Activated T-helper 17 cell treated with anti-CD3 and anti-CD28 coated beads, Interleukin-2, amount 50 U/mL, for 72 hours (primary cell): ENCODE data around the gene TMED4. TPM values are rescaled to one million over a fixed set of nuclear protein-coding genes. Genes with fewer than 3 reads are reported as not detected.
A peak's percentile ranks its signal among the peaks of the same experiment; 100 is the strongest.
"Not testable (repeated sequence)": the region's sequence is repeated elsewhere in the genome, so short reads cannot be mapped to it uniquely, and the experiment has no call there.

ENCODE experiments used
- ATAC-seq: fragments of 150-1000 bp; cut with Tn5 transposase; replicated peaks from 2 replicates; pipeline ENCODE4 v1.10.0; 2021; ENCODE audit warnings: mild to moderate bottlenecking, moderate library complexity
- H3K27ac Mint-ChIP-seq: one replicate; pipeline ENCODE4 v1.8.0; 2022; ENCODE audit warnings: mixed read lengths
- H3K27me3 Mint-ChIP-seq: one replicate; pipeline ENCODE4 v1.8.0; 2022; ENCODE audit warnings: mixed read lengths
- H3K36me3 Mint-ChIP-seq: one replicate; pipeline ENCODE4 v1.8.0; 2022; ENCODE audit warnings: low read depth, mild to moderate bottlenecking, mixed read lengths
- H3K4me1 Mint-ChIP-seq: one replicate; pipeline ENCODE4 v1.8.0; 2022; ENCODE audit warnings: mixed read lengths
- H3K4me3 Mint-ChIP-seq: one replicate; pipeline ENCODE4 v1.8.0; 2022; ENCODE audit warnings: mild to moderate bottlenecking, mixed read lengths
- H3K9me3 Mint-ChIP-seq: one replicate; pipeline ENCODE4 v1.8.0; 2022; ENCODE audit warnings: mixed read lengths
- total RNA-seq, 2 donors: library from RNA; stranded (reverse); gene quantifications; one replicate each; pipeline ENCODE4 v1.2.3, GENCODE V29; 2022

The TMED4 gene
- total RNA-seq, 2 donors from 2014 or later: 78.2 to 103 TPM

GRCh38 chr7:44617225-44617890 is 35.3 kb upstream of the TMED4 start:
- Mint-ChIP-seq H3K27ac (peak overlapping the region; percentile 95), H3K27me3 (no peaks in the 10 kb centered on the region), H3K9me3 (no peaks in the 10 kb centered on the region), H3K4me3 (peak overlapping the region; percentile 75), H3K36me3 (peaks cover 37% of the 10 kb centered on the region), H3K4me1 (peaks cover 56% of the 10 kb centered on the region)
- peak; percentile 87 for ATAC-seq

DNA sequence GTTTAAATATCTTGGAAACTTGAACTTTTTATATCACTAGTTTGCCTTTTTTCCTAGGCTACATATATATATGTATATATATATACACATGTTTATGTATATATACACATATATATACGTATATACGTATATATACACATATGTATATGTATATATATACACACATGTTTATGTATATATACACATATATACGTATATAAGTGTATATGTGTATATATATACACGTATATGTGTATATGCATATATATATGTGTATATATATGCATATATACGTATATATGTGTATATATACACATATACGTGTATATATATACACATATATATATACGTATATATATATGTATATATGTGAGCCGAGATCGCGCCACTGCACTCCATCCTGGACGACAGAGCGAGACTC is 34.5 kb upstream of the TMED4 start:
- peaks cover 64% of the 10 kb centered on the region for H3K4me1 Mint-ChIP-seq
- H3K36me3 Mint-ChIP-seq: peaks cover 42% of the 10 kb centered on the region
- no peak overlapping the region for H3K27ac Mint-ChIP-seq
- ATAC-seq: no peak
- no peaks in the 10 kb centered on the region for H3K9me3 Mint-ChIP-seq
- H3K4me3 Mint-ChIP-seq: peak overlapping the region; percentile 75
- H3K27me3 Mint-ChIP-seq: no peaks in the 10 kb centered on the region

GRCh38 chr7:44615793-44616192 is 33.8 kb upstream of the TMED4 start:
- H3K27me3 Mint-ChIP-seq: no peaks in the 10 kb centered on the region
- H3K4me3 Mint-ChIP-seq: peak overlapping the region; percentile 19
- no peak overlapping the region for H3K27ac Mint-ChIP-seq
- no peak for ATAC-seq
- peaks cover 42% of the 10 kb centered on the region for H3K36me3 Mint-ChIP-seq
- H3K9me3 Mint-ChIP-seq: no peaks in the 10 kb centered on the region
- H3K4me1 Mint-ChIP-seq: peaks cover 59% of the 10 kb centered on the region

- peak overlapping the region; percentile 57 for H3K4me3 Mint-ChIP-seq
Measured at GRCh38 chr7:44615149-44615611, 33.1 kb upstream of the TMED4 start.

GRCh38 chr7:44609829-44610228 is 27.8 kb upstream of the TMED4 start:
- Mint-ChIP-seq H3K9me3 (no peaks in the 10 kb centered on the region), H3K4me3 (peak overlapping the region; percentile 90), H3K4me1 (peaks cover 30% of the 10 kb centered on the region), H3K27ac (peak overlapping the region; percentile 55), H3K27me3 (no peaks in the 10 kb centered on the region), H3K36me3 (peaks cover 35% of the 10 kb centered on the region)
- ATAC-seq: no peak

More at GRCh38 chr7:44615149-44615611, 33.1 kb upstream of the TMED4 start:
- no peak for ATAC-seq
- Mint-ChIP-seq H3K27me3 (no peaks in the 10 kb centered on the region), H3K27ac (peak overlapping the region; percentile 75), H3K36me3 (peaks cover 38% of the 10 kb centered on the region), H3K9me3 (no peaks in the 10 kb centered on the region), H3K4me1 (peaks cover 59% of the 10 kb centered on the region)

DNA sequence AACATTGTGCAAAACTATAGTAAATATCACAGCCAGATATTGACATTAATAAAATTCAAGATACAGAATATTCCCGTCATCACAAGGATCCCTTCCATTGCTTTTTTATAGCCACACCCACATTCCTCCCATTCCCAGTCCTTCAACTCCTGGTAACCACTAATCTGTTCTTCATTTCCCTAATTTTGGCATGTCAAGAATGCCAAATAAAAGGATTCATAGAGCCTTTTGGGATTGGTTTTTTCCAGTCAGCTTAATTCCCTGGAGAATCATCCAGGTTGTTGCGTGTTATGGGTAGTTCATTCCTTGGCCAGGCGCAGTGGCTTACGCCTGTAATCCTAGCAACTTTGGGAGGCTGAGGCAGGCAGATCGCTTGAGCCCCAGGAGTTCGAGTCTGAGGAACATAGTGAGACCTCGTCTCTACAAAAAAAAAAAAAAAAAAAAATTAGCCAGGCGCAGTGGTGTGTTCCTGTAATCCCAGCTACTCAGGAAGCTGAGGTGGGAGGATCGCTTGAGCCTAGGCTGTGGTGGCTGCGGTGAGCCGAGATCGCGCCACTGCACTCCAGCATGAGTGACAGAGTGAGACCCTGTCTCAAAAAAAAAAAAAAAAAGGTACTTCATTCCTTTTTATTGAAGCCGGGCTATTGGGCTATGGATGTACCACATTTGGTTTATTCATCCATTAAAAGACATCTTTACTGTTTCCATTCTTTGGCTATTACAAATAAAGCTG is 27.1 kb upstream of the TMED4 start:
- no peaks in the 10 kb centered on the region for H3K9me3 Mint-ChIP-seq
- H3K27ac Mint-ChIP-seq: peak overlapping the region; percentile 30
- H3K27me3 Mint-ChIP-seq: no peaks in the 10 kb centered on the region
- H3K36me3 Mint-ChIP-seq: peaks cover 29% of the 10 kb centered on the region
- H3K4me3 Mint-ChIP-seq: peak overlapping the region; percentile 90
- ATAC-seq: no peak
- H3K4me1 Mint-ChIP-seq: peaks cover 22% of the 10 kb centered on the region

DNA sequence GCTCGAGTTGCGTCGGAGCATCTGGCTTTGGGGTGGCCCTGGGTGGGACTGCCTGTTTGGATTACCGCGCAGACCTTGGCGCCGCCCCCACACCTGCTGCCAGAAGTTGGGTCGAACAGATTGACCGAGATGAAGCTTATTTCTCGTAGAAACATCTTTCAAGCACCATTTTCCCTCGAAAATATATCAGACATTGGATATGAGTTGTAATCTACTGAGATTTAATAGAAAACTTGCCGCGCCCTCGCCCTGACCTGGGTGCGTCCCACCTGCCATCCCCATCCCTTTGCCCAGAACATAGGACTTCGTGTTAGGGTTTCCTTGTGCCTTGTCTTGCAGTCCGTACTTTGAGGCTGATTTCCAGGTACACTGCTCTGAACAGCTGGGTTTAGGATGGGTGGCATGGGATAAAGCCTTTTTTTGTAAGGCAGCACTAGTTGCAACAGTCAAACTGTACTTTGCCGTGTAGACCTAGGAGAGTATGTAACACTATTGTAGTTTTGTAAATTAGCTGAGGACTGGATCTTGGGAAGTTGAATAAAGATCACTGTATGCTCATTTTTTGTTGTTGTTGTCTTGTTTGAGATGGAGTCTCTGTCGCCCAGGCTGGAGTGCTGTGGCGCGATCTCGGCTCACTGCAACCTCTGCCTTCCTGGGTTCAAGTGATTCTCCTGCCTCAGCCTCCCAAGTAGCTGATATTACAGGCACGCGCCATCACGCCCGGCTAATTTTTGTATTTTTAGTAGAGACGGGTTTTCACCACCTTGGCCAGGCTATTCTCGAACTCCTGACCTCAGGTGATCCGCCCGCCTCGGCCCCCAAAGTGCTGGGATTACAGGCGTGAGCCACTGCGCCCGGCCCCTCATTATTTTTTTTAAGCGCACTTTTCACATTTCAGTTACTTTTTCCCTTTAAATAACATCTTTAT is 25.4 kb upstream of the TMED4 start:
- peaks cover 22% of the 10 kb centered on the region for H3K4me1 Mint-ChIP-seq
- H3K36me3 Mint-ChIP-seq: peaks cover 27% of the 10 kb centered on the region
- H3K27ac Mint-ChIP-seq: peak overlapping the region; percentile 97
- no peak for ATAC-seq
- H3K9me3 Mint-ChIP-seq: no peaks in the 10 kb centered on the region
- no peaks in the 10 kb centered on the region for H3K27me3 Mint-ChIP-seq
- peak overlapping the region; percentile 90 for H3K4me3 Mint-ChIP-seq

GRCh38 chr7:44606341-44607140 is 24.5 kb upstream of the TMED4 start, which contains the start of gene OGDH:
OGDH (plus strand) TSS chr7:44606627; CDS start chr7:44624344, 17,717 bp downstream.
- Mint-ChIP-seq H3K27me3 (no peaks in the 10 kb centered on the region), H3K27ac (peak within 1 kb of the TSS; percentile 97), H3K4me1 (peaks cover 14% of the 10 kb centered on the region), H3K9me3 (no peaks in the 10 kb centered on the region), H3K4me3 (peak within 1 kb of the TSS; percentile 90), H3K36me3 (peaks cover 23% of the 10 kb centered on the region)
- ATAC-seq: peak; percentile 97

DNA sequence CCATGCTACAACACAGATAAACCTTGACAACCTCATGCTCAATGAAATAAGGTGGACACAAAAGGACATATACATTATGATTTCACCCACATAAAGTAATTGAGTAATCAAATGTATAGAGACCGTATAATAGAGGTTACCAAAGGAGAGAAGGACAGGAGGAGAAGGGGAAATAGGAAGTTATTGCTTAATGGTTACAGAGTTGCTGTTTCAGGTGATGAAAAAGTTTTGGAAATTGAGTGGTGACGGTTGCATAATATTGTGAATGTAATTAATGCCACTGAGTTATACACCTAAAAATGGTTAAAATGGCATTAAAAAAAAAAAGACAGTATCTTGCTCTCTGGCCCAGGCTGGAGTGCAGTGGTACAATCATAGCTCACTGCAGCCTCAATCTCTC is 22.9 kb upstream of the TMED4 start:
- no peak for ATAC-seq
- Mint-ChIP-seq H3K27me3 (no peaks in the 10 kb centered on the region), H3K4me1 (peaks cover 11% of the 10 kb centered on the region), H3K36me3 (peaks cover 23% of the 10 kb centered on the region), H3K27ac (no peak overlapping the region), H3K9me3 (no peaks in the 10 kb centered on the region), H3K4me3 (peak overlapping the region; percentile 90)

DNA sequence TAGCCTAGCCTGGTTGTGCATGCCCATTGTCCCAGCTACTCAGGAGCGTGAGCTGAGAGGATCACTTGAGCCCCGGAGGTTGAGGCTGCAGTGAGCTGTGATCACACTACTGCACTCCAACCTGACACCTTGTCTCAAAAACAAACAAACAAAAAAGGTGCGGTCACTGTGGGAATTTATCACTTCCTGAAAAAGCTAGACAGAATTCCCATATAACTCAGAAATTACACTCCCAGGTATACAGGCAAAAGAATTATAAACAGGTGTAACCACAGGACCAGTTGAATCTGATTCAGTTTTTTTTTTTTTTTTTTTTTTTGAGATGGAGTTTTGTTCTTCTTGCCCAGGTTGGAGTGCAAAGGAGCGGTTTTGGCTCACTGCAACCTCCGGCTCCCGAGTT is 21.2 kb upstream of the TMED4 start:
- peaks cover 4% of the 10 kb centered on the region for H3K4me1 Mint-ChIP-seq
- no peaks in the 10 kb centered on the region for H3K9me3 Mint-ChIP-seq
- H3K36me3 Mint-ChIP-seq: peaks cover 22% of the 10 kb centered on the region
- H3K27ac Mint-ChIP-seq: no peak overlapping the region
- H3K27me3 Mint-ChIP-seq: no peaks in the 10 kb centered on the region
- no peak for ATAC-seq
- H3K4me3 Mint-ChIP-seq: no peak overlapping the region

DNA sequence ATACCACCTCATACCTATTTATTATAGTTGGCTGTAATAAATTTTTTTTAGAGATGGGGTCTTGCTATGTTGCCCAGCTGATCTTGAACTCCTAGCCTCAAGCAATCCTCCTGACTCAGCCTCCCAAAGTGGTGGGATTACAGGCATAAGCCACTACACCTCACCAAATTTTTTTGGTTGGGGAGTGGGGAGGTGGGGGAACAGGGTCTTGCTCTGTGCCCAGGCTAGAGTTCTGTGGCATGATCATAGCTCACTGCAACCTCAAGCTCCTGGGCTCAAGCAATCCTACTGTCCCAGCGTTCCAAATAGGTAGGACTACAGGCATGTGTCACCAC is 20.5 kb upstream of the TMED4 start:
- H3K4me1 Mint-ChIP-seq: peaks cover 3% of the 10 kb centered on the region
- peaks cover 16% of the 10 kb centered on the region for H3K36me3 Mint-ChIP-seq
- no peak overlapping the region for H3K27ac Mint-ChIP-seq
- no peaks in the 10 kb centered on the region for H3K9me3 Mint-ChIP-seq
- no peak overlapping the region for H3K4me3 Mint-ChIP-seq
- no peak for ATAC-seq
- H3K27me3 Mint-ChIP-seq: no peaks in the 10 kb centered on the region

DNA sequence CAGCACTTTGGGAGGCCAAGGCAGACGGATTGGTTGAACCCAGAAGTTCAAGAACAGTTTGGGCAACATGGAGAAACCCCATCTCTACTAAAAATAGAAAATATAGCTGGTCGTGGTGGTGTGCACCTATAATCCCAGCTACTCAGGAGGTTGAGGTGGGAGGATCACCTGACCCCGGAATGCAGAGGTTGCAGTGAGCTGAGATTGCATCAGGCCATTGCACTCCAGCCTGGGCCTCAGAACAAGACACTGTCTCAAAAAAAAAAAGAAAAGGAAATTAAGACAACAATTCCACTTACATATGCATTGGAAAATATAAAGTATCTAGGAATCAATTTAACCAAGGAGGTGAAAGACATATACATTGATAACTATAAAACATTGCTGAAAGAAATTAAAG is 17.2 kb upstream of the TMED4 start:
- Mint-ChIP-seq H3K4me1 (no peaks in the 10 kb centered on the region), H3K9me3 (no peaks in the 10 kb centered on the region), H3K36me3 (no peaks in the 10 kb centered on the region), H3K4me3 (no peak overlapping the region), H3K27me3 (no peaks in the 10 kb centered on the region), H3K27ac (no peak overlapping the region)
- ATAC-seq: no peak

DNA sequence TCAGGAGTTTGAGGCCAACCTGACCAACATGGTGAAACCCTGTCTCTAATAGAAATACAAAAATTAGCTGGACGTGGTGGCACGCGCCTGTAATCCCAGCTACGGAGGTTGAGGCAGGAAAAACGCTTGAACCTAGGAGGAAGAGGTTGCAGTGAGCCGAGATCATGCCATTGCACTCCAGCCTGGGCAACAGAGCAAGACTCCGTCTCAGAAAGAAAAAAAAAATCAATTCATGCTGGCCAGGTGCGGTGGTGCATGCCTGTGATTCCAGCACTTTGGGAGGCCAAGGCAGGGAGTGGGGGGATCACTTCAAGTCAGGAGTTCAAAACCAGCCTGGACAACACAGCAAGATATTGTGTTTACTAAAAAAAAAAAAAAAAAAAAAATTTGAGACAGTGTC is 15.2 kb upstream of the TMED4 start:
- ATAC-seq, H3K4me1 Mint-ChIP-seq, H3K27ac Mint-ChIP-seq, H3K36me3 Mint-ChIP-seq, H3K9me3 Mint-ChIP-seq, H3K4me3 Mint-ChIP-seq, H3K27me3 Mint-ChIP-seq: not testable (repeated sequence)
